ENCODE data around the gene PPP4R3B. TPM values are rescaled to one million over a fixed set of nuclear protein-coding genes. Genes with fewer than 3 reads are reported as not detected.

PPP4R3B gene
- total RNA-seq, 1 donor from 2014 or later: 42.5 TPM

GRCh38 chr2:55616551-55617174 is 759 bp downstream of the PPP4R3B start:
- peak; percentile 28 for DNase-seq (ENCODE audit: low read depth)
- H3K4me3 ChIP-seq (ENCODE audit: low read depth, low read length): peak overlapping the region; percentile 94
- no peaks in the 10 kb centered on the region for H3K27me3 ChIP-seq (ENCODE audit: control insufficient read depth, insufficient read depth, low read length)
- TF ChIP-seq CTCF (IDR thresholded peaks at IDR 0.05; ENCODE audit: insufficient read depth, low read length, poor library complexity, severe bottlenecking): no peak
- no peaks in the 10 kb centered on the region for H3K36me3 ChIP-seq (ENCODE audit: control insufficient read depth, insufficient read depth, low read length)

DNA sequence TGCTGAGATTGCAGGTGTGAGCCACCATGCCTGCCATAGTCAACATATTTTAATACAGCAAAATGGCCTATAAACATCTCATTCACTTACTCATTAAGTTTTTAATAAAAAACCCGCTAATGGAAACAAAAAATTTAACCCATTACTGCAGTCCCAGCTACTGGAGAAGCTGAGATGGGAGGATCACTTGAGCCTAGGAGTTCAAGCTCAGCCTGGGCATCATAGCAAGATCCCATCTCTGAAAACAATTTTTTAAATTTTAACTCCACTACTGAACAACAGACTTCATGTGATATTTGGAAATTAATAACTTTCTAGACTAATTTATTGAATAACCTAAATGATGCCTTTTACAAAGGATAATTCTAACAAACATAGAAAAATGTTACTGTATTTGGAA is 5.4 kb downstream of the PPP4R3B start:
- no peak for DNase-seq (ENCODE audit: low read depth)
- Histone ChIP-seq H3K36me3 (ENCODE audit: control insufficient read depth, insufficient read depth, low read length) (no peaks in the 10 kb centered on the region), H3K4me3 (ENCODE audit: low read depth, low read length) (no peak overlapping the region), H3K27me3 (ENCODE audit: control insufficient read depth, insufficient read depth, low read length) (no peaks in the 10 kb centered on the region)
- no peak for TF ChIP-seq CTCF (IDR thresholded peaks at IDR 0.05; ENCODE audit: insufficient read depth, low read length, poor library complexity, severe bottlenecking)

GRCh38 chr2:55610954-55611743 is 6.3 kb downstream of the PPP4R3B start:
- H3K36me3 ChIP-seq (ENCODE audit: control insufficient read depth, insufficient read depth, low read length): no peaks in the 10 kb centered on the region
- no peak overlapping the region for H3K4me3 ChIP-seq (ENCODE audit: low read depth, low read length)
- TF ChIP-seq CTCF (IDR thresholded peaks at IDR 0.05; ENCODE audit: insufficient read depth, low read length, poor library complexity, severe bottlenecking): no peak
- no peak for DNase-seq (ENCODE audit: low read depth)
- H3K27me3 ChIP-seq (ENCODE audit: control insufficient read depth, insufficient read depth, low read length): no peaks in the 10 kb centered on the region

DNA sequence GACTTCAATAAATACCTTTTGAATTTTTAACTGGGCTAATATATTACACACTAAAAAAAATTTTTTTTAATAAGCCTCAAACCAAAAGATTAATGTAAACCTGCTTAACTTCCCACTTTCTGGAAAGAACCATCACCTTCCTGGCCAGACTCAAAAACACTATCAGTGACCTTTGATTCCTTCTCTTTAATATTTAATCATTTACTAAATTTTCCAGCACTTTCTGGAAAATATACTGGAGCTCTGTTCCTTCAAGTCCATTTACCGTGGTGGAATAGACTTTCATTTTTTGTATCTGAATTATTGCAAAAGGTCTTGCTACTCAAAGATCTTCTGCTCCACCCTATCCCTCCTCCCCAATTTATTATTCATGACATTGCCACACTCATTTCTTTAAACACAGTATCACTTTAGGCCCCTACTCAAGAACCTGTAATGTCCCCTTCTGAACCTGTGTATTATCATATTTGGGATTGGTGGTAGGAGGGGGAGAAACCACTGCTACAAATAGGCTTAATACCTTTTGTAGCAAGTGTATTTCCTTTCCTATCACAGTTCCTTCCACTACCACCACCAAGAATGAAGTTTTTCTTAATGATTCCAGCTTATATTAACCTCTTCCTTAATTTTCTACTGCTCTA is 7.4 kb downstream of the PPP4R3B start:
- no peak for TF ChIP-seq CTCF (IDR thresholded peaks at IDR 0.05; ENCODE audit: insufficient read depth, low read length, poor library complexity, severe bottlenecking)
- no peaks in the 10 kb centered on the region for H3K27me3 ChIP-seq (ENCODE audit: control insufficient read depth, insufficient read depth, low read length)
- DNase-seq (ENCODE audit: low read depth): no peak
- H3K4me3 ChIP-seq (ENCODE audit: low read depth, low read length): no peak overlapping the region
- no peaks in the 10 kb centered on the region for H3K36me3 ChIP-seq (ENCODE audit: control insufficient read depth, insufficient read depth, low read length)

DNA sequence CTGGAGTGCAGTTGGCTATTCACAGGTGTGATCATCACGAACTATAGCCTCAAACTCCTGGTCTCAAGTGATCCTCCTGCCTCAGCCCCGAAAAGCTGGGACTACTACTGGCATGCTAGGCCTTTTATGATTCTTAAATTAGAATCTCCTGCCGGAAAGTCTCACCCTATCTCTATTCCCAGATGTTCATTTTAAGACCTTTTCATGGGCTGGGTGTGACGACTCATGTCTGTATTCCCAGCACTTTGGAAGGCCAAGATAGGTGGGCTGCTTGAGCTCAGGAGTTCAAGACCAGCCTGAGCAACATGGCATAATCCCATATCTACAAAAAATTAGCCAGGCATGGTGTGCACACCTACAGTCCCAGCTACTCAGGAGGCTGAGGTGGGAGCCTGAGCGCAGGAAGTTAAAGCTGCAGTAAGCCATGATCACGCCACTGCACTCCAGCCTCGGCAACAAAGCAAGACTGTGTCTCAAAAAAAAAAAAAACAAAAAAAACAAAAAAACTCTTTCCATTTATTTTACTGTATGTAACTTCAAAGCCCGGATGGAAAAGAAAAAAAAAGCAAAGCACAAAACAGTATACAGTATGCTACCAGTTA is 8.1 kb downstream of the PPP4R3B start:
- DNase-seq (ENCODE audit: low read depth): no peak
- Histone ChIP-seq H3K4me3 (ENCODE audit: low read depth, low read length) (no peak overlapping the region), H3K36me3 (ENCODE audit: control insufficient read depth, insufficient read depth, low read length) (no peaks in the 10 kb centered on the region), H3K27me3 (ENCODE audit: control insufficient read depth, insufficient read depth, low read length) (no peaks in the 10 kb centered on the region)
- no peak for TF ChIP-seq CTCF (IDR thresholded peaks at IDR 0.05; ENCODE audit: insufficient read depth, low read length, poor library complexity, severe bottlenecking)

All from kidney epithelial cell (primary cell).